DMS53 treated with DMSO at 0.1 percent for 48 hours (cell line): Measurements from ENCODE around the gene MYORG.

Experiments used
- DNase-seq: peaks from one replicate; lab custom pipeline; 2025; ENCODE audit not compliant: unreplicated experiment; lab: John Stamatoyannopoulos, UW

The MYORG gene

GRCh38 chr9:34334916-34335315 lies 41.8 kb downstream of the MYORG start:
- DNase-seq: no peak

- no peak for DNase-seq
These were observed 42.3 kb downstream of the MYORG start for GRCh38 chr9:34334337-34334824.

DNA sequence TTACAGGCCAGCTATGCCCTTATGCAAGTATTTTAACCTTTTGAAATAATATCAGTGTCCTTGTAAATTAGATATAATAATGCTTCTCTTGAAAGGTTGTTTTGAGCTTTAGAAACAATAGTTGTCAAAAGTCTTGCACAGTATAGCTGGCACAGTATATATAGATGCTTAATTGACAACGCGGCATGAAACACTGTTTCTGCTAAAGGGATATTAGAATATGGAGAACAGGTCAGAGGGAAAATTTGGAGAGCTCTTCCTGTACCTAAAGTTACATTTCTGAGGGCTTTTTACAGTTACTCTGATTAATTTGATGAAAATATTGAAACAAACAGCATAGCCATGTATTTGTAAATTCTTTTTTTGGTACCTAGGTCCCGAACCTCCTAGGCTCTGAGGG lies 42.9 kb downstream of the MYORG start:
- no peak for DNase-seq

GRCh38 chr9:34332076-34332964 lies 44.4 kb downstream of the MYORG start:
- DNase-seq: peak; percentile 50

DNA sequence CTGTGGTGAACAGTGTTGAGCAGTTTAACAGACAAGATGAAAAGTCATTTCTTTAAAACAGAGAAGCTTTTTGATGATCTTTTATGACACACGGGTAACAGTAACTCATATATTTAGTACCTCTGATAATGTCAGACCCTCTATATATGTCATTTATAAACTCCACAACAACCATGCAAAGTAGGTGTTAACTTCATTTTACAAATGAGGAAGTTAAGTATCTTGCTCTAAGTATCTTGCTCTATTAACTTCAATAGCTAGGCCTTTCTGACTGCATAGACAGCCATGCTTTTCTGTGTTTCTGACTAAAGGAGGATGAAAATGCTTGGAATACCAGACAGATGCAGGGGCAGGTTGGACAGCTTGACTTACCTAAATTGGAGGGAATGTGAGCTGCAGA lies 45.5 kb downstream of the MYORG start:
- no peak for DNase-seq

GRCh38 chr9:34328987-34329832 lies 47.5 kb downstream of the MYORG start, which contains the start of the genes KIF24 and NUDT2:
KIF24 (minus strand) TSS chr9:34329268; CDS start chr9:34311346, 17,922 bp downstream.
NUDT2 (plus strand) TSS chr9:34329569; CDS start chr9:34339040, 9,471 bp downstream.
- DNase-seq: peak; percentile 98

- no peak for DNase-seq
These were observed 48.2 kb downstream of the MYORG start for GRCh38 chr9:34328500-34328986.

GRCh38 chr9:34326690-34327089 lies 50.0 kb downstream of the MYORG start:
- DNase-seq: no peak

- DNase-seq: no peak
These were observed 53.7 kb downstream of the MYORG start for GRCh38 chr9:34322899-34323591.

GRCh38 chr9:34321451-34321850 lies 55.2 kb downstream of the MYORG start:
- no peak for DNase-seq

- DNase-seq: no peak
These were observed 58.4 kb downstream of the MYORG start for GRCh38 chr9:34318163-34318790.

DNA sequence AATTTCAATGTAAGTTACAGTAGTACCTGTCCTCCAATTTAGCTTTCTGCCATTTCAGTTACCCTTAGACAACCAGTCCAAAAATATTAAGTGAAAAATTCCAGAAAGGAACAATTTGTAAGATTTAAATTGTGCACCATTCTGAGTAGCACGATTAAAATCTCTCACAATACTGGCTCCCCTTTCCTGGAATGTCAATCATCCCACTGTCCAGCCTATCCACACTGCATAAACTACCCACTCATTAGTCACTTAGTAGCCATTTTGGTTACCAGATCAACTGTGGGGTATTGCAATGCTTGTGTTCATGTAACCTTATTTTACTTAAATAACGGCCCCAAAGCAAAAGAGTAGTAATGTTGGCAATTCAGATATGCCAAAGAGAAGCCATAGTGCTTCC lies 59.3 kb downstream of the MYORG start:
- no peak for DNase-seq
